ENCODE results near the gene FSTL5.

The FSTL5 gene

DNA sequence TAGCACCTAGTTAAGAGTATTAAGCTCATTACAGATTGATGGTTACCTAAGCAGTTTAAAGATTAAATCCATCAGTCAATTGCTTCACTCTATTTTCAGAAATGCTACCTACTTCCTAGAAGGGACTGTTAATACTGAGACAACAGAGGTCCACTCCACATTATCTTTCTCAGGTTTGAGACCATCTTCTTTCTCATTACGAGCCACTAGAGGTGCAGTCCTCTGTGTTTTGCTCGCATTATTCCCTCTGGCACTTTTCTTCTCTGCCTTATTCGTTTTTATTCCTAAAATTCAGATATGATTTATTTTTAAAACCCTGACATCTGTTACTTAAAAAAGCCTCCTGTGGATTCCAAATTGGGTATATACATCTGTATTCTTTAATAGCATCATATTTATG lies 459.1 kb downstream of the FSTL5 start:
- DNase-seq (no peak), ATAC-seq (replicated peaks) (no peak)
- Mint-ChIP-seq H3K4me1 (no peaks in the 10 kb centered on the region), H3K36me3 (no peaks in the 10 kb centered on the region), H3K9me3 (peaks cover 2 to 4% of the 10 kb centered on the region in 2 donors), H3K27me3 (no peaks in the 10 kb centered on the region), H3K4me3 (no peak overlapping the region), H3K27ac (no peak overlapping the region)

DNA sequence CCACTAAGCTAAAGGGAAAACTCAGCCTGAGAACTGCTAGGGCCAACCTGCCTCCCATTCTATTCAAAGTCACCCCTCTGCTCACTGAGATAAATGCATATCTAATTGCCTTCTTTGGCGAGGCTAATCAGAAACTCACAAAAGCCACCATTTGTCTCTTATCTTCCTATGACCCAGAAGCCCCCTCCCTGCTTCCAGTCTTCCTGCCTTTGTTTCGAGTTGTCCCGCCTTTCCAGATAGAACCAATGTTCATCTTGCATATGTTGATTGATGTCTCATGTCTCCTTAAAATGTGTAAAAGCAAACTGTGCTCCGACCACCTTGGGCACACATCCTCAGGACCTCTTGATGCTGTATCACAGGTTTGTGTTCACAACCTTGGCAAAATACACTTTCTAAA lies 459.8 kb downstream of the FSTL5 start:
- Mint-ChIP-seq H3K4me3 (no peak overlapping the region), H3K27ac (no peak overlapping the region), H3K9me3 (peaks cover 2 to 4% of the 10 kb centered on the region in 2 donors), H3K4me1 (no peaks in the 10 kb centered on the region), H3K36me3 (no peaks in the 10 kb centered on the region), H3K27me3 (no peaks in the 10 kb centered on the region)
- no peak for DNase-seq
- ATAC-seq (replicated peaks): no peak

DNA sequence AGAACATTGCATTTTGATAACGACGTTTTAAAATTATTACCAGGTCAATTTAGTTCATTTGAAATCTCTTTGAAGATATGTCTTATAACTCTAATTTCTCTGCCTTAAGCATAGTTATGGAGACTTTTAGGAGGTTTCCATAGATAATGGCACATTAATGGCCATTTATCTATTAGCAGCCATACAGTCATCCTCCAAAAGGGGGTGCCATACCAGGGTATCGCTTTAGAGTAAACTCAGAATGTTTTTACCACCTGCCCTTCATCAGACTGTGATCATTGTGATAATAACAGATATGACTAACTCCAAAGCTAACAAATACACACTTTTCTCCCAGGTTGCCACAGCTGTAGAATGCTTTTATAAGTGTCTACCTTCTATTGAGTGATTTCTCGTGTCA lies 461.5 kb downstream of the FSTL5 start:
- no peaks in the 10 kb centered on the region for H3K36me3 Mint-ChIP-seq
- ATAC-seq (replicated peaks) (no peak), DNase-seq (no peak)
- no peaks in the 10 kb centered on the region for H3K27me3 Mint-ChIP-seq
- no peak overlapping the region for H3K4me3 Mint-ChIP-seq
- H3K4me1 Mint-ChIP-seq: no peaks in the 10 kb centered on the region
- no peak overlapping the region for H3K27ac Mint-ChIP-seq
- H3K9me3 Mint-ChIP-seq: peaks cover 4 to 8% of the 10 kb centered on the region in 2 donors

DNA sequence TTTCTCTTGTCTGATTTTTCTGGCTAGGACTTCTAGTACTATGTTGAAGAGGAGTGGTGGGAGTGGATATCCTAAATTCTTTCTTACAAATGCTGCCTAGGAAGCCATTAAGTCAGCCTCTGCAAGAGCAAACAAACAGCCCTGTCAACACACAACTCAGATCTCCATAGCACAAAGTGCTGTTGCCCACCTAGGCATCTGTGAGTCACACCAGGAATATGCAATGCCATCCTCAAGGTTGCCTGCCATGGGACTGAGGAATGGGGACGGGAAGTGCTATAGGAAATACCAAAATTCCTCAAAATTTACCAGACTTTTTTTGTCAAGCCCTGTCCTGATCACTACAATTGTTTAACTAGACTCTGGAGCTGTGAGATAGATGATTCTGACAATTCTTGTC lies 466.9 kb downstream of the FSTL5 start:
- H3K27ac Mint-ChIP-seq: no peak overlapping the region

DNA sequence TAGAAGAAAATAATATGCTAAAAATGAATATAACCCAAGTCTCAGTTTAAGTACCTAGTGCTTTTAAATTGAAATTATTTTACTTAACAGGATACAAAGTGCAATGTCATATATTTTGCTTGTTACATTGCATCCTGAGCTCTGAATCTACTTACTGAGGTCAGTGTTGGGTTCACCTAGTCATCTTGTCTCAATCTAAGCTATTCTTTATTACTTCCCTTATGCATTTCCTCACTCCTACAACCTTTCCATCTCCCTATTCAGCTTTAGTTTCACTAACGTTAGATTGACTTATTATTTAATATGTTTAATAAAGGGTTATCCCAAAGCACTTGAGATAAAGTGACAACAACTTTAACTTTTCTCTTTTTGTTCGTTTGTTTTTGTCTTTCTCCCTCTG lies 483.7 kb downstream of the FSTL5 start:
- Mint-ChIP-seq H3K36me3 (no peaks in the 10 kb centered on the region), H3K9me3 (no peaks in the 10 kb centered on the region), H3K4me1 (no peaks in the 10 kb centered on the region), H3K27me3 (no peaks in the 10 kb centered on the region), H3K4me3 (no peak overlapping the region), H3K27ac (no peak overlapping the region)
- DNase-seq (no peak), ATAC-seq (replicated peaks) (no peak)

More for the DNA sequence above, 466.9 kb downstream of the FSTL5 start:
- no peak overlapping the region for H3K4me3 Mint-ChIP-seq
- DNase-seq: no peak
- no peak for ATAC-seq (replicated peaks)
- peaks cover 3 to 5% of the 10 kb centered on the region in 2 donors for H3K9me3 Mint-ChIP-seq
- H3K4me1 Mint-ChIP-seq: no peaks in the 10 kb centered on the region
- no peaks in the 10 kb centered on the region for H3K36me3 Mint-ChIP-seq
- H3K27me3 Mint-ChIP-seq: no peaks in the 10 kb centered on the region

DNA sequence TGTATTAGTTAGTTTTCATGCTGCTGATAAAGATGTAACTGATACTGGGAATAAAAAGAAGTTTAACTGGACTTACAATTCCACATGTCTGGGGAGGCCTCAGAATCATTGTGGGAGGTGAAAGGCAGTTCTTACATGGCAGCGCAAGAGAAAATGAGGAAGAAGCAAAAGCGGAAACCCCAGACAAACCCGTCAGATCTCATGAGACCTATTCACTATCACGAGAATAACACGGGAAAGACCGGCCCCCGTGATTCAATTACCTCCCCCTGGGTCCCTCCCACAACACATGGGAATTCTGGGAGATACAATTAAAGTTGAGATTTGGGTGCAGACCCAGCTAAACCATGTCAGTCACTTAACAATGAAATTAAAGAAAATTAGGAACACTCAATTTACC lies 499.1 kb downstream of the FSTL5 start:
- DNase-seq (no peak), ATAC-seq (replicated peaks) (no peak)
- no peak overlapping the region for H3K4me3 Mint-ChIP-seq
- H3K4me1 Mint-ChIP-seq: no peaks in the 10 kb centered on the region
- no peaks in the 10 kb centered on the region for H3K36me3 Mint-ChIP-seq
- no peaks in the 10 kb centered on the region for H3K27me3 Mint-ChIP-seq
- peaks cover 3% of the 10 kb centered on the region in 2 donors for H3K9me3 Mint-ChIP-seq
- no peak overlapping the region for H3K27ac Mint-ChIP-seq

DNA sequence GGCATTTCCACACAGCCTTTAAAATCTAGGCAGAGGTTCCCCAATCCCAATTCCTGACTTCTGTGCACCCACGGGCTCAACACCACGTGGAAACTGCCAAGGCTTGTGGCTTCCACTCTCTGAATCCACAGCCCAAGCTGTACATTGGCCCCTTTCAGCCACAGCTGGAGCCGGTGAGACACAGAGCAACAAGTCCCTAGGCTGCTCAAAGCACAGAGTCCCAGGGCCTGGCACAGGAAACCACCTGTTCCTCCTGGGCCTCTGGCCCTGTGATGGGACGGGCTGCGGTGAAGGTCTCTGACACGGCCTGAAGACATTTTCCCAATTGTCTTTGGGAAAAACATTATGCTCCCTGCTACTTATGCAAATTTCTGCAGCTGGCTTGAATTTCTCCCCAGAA lies 500.0 kb downstream of the FSTL5 start:
- no peaks in the 10 kb centered on the region for H3K27me3 Mint-ChIP-seq
- H3K9me3 Mint-ChIP-seq: peaks cover 3% of the 10 kb centered on the region in 2 donors
- DNase-seq (no peak), ATAC-seq (replicated peaks) (no peak)
- no peaks in the 10 kb centered on the region for H3K36me3 Mint-ChIP-seq
- H3K27ac Mint-ChIP-seq: no peak overlapping the region
- H3K4me3 Mint-ChIP-seq: no peak overlapping the region
- no peaks in the 10 kb centered on the region for H3K4me1 Mint-ChIP-seq

DNA sequence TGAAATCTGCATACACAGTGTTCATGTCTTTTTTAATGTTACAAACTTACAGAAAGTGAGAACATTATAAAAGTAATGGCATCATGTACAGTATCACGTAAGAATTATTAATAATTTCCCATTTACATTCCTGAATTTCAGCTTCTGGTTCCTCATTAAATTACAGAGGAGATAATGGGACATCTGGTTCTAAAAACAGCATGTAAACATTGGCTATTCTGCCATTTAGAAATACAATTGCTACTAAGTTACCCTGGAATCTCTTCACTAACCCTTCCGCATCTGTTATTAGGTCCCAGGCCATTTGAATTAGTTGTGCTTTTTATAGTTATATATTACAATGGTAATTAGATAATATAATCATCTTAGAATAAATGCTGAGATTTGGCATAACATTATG lies 505.1 kb downstream of the FSTL5 start:
- Mint-ChIP-seq H3K27me3 (no peaks in the 10 kb centered on the region), H3K4me3 (no peak overlapping the region)
- no peak for DNase-seq

DNA sequence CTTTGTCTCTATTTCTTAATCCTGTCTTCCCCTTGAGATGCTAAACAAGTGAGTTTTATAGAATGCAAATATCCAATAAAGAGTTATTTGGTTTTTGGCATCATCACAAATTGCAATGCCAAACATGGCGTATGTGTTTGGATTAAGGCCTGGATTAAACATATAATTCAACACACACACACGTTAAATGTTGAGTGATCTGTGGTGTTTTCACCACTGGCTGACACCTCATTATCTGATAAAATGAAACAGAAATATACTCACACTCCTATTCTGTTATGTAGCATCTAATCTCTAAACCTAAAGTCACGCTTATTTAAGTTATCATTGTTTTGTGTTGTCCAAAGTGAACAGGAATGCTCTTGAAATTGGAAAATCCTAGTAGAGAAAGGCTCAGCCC lies 506.2 kb downstream of the FSTL5 start:
- ATAC-seq (replicated peaks) (no peak), DNase-seq (no peak)
- H3K4me3 Mint-ChIP-seq: no peak overlapping the region
- H3K36me3 Mint-ChIP-seq: no peaks in the 10 kb centered on the region
- no peaks in the 10 kb centered on the region for H3K4me1 Mint-ChIP-seq
- H3K27me3 Mint-ChIP-seq: no peaks in the 10 kb centered on the region
- H3K9me3 Mint-ChIP-seq: peaks cover 2 to 3% of the 10 kb centered on the region in 2 donors
- H3K27ac Mint-ChIP-seq: no peak overlapping the region

More for the DNA sequence above, 505.1 kb downstream of the FSTL5 start:
- no peak for ATAC-seq (replicated peaks)
- Mint-ChIP-seq H3K27ac (no peak overlapping the region), H3K36me3 (no peaks in the 10 kb centered on the region), H3K9me3 (peaks cover 2 to 3% of the 10 kb centered on the region in 2 donors), H3K4me1 (no peaks in the 10 kb centered on the region)

DNA sequence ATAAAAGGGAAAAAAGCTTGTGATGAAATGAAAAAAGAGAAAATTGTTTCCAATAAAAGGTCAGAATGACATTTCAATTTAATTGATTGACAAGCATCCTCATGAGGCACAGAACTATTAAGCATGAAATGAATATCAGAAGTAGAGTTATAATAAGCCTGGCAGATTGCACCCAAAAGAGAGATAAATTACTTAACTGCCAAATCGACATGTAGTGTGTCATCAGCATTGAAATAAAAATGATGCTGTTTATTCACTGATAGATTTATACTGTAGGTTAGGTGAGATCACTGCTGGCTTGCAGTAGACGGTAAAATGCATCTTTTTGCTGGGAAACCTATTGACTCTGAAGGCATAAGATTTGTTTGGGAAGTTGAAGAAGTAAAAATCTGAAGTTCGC lies 507.2 kb downstream of the FSTL5 start:
- Mint-ChIP-seq H3K27ac (no peak overlapping the region), H3K4me3 (no peak overlapping the region), H3K4me1 (no peaks in the 10 kb centered on the region), H3K36me3 (no peaks in the 10 kb centered on the region), H3K9me3 (peaks cover 2 to 3% of the 10 kb centered on the region in 2 donors), H3K27me3 (no peaks in the 10 kb centered on the region)
- ATAC-seq (replicated peaks): no peak
- no peak for DNase-seq

DNA sequence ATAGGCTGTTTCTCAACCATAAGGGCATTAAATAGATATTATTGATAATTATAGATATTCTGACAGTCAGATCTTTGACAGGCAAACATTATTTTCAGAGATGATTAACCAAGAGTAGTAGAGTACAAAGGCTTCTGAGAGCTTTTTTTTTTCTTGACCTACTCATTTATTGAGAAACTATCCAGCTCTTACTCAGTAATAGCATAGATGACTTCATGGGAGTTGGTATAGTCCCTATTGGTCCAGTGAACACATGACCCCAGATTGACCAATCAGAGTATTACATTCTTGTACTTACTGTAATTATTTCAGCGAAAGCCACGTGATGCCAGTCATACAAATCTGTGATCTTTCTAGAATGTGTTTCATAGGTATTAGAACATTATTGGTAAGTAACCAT lies 508.7 kb downstream of the FSTL5 start:
- H3K4me3 Mint-ChIP-seq: no peak overlapping the region
- H3K27me3 Mint-ChIP-seq: no peaks in the 10 kb centered on the region
- no peaks in the 10 kb centered on the region for H3K9me3 Mint-ChIP-seq

DNA sequence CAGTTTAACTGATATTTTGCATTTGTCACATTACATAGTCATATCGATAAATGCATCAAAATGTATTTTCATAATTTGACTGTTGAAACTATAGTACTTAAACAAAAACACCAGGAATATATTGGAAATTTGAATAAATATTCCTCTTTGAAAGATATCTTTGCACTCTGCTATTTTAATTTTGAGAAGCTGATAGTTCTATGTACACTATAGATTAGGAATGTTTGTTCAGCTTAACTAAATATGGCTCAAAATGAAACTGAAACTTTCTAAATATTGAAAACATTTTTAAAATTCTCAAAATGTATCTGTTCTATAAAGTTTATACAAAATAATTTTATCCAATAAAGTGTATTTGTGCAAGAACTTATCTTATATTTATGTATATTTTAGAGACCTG lies 510.1 kb downstream of the FSTL5 start:
- Mint-ChIP-seq H3K4me1 (peaks cover 0 to 6% of the 10 kb centered on the region in 2 donors), H3K4me3 (no peak overlapping the region), H3K36me3 (no peaks in the 10 kb centered on the region)

More for the DNA sequence above, 508.7 kb downstream of the FSTL5 start:
- peaks cover 0 to 6% of the 10 kb centered on the region in 2 donors for H3K4me1 Mint-ChIP-seq
- DNase-seq (no peak), ATAC-seq (replicated peaks) (peak in 1 of 2 donors; percentile 31)
- H3K36me3 Mint-ChIP-seq: no peaks in the 10 kb centered on the region
- H3K27ac Mint-ChIP-seq: no peak overlapping the region

DNA sequence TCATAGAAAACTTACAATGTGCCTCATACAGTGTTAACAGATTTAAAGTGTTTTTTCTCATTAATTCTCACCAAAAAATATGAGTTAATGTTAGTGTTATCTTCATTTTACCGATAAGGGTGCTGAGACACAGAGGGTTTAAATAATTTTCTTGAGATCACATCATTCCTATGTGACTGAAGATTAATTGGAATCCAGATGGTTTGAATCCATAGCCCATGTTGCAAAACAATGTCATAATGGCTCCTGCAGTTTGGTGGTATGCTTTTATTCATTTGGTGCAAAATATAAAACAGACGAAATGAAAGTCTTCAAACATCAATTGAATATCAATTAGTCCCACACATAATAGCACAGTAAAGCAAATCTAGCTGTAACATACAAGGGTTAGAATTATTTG lies 512.2 kb downstream of the FSTL5 start:
- ATAC-seq (replicated peaks): no peak
- no peaks in the 10 kb centered on the region for H3K27me3 Mint-ChIP-seq
- peaks cover 0 to 6% of the 10 kb centered on the region in 2 donors for H3K4me1 Mint-ChIP-seq
- H3K9me3 Mint-ChIP-seq: peaks cover 0 to 2% of the 10 kb centered on the region in 2 donors
- no peak overlapping the region for H3K4me3 Mint-ChIP-seq
- DNase-seq: no peak
- no peaks in the 10 kb centered on the region for H3K36me3 Mint-ChIP-seq
- no peak overlapping the region for H3K27ac Mint-ChIP-seq

More for the DNA sequence above, 510.1 kb downstream of the FSTL5 start:
- H3K27me3 Mint-ChIP-seq: no peaks in the 10 kb centered on the region
- DNase-seq (no peak), ATAC-seq (replicated peaks) (no peak)
- H3K9me3 Mint-ChIP-seq: no peaks in the 10 kb centered on the region
- no peak overlapping the region for H3K27ac Mint-ChIP-seq

DNA sequence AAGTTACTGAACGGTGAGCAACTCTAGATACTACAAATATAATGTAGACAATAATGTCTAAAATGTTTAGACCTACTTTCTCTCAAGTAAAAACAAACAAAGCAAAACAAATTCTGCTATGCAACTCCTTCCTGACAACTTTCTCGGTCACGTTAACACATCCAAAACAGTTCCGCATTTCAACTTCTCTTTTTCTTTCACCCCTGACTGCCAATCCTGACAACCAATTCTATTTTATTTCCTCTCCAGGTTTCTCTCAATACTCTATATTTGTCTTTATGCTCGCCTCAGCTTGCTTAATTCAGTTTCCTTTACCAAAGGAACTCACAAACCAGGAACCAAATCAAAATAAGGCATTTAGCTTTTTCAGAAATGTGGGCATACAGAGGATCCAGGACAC lies 513.0 kb downstream of the FSTL5 start:
- ATAC-seq (replicated peaks) (peak in 1 of 2 donors; percentile 55), DNase-seq (no peak)
- H3K36me3 Mint-ChIP-seq: no peaks in the 10 kb centered on the region
- H3K9me3 Mint-ChIP-seq: peaks cover 0 to 2% of the 10 kb centered on the region in 2 donors
- H3K4me1 Mint-ChIP-seq: peaks cover 0 to 6% of the 10 kb centered on the region in 2 donors
- no peak overlapping the region for H3K27ac Mint-ChIP-seq
- H3K27me3 Mint-ChIP-seq: no peaks in the 10 kb centered on the region
- H3K4me3 Mint-ChIP-seq: no peak overlapping the region

DNA sequence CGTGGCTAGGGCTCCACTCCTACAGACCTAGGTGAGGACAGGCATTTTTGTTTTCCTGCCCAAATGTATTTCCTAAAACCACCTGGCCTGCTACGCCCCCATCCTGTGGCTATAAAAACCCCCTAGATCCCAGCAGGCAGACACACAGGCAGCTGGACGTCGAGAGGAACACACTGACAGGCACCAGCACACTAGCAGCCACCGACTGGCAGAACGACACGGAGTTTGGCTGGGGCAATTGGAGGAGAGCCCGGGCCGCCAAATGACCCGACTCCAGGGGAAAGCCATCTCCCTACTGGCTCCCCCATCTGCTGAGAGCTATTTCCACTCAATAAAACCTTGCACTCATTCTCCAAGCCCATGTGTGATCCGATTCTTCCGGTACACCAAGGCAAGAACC lies 516.0 kb downstream of the FSTL5 start:
- ATAC-seq (replicated peaks) (no peak), DNase-seq (no peak)
- H3K9me3 Mint-ChIP-seq: peaks cover 0 to 2% of the 10 kb centered on the region in 2 donors
- H3K4me3 Mint-ChIP-seq: no peak overlapping the region
- H3K27ac Mint-ChIP-seq: no peak overlapping the region
- H3K36me3 Mint-ChIP-seq: no peaks in the 10 kb centered on the region
- H3K4me1 Mint-ChIP-seq: peaks cover 0 to 6% of the 10 kb centered on the region in 2 donors
- H3K27me3 Mint-ChIP-seq: no peaks in the 10 kb centered on the region

DNA sequence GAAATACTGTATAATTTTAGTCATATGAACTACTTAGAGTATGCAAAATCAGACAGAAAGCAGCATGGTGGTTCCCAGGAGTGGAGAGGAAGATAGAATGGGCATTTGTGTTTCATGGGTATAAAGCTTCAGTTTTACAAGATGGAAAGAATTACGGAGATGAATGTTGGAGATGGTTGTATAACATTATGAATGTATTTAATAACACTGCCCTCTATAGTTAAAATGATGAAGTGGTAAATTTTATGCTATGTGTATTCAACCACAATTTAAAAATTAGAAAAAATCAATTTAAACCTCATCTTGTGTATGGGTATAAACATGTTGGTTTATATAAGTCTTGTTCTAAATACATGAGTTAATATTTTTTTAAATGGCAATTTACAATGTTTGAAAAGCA lies 521.1 kb downstream of the FSTL5 start:
- Mint-ChIP-seq H3K27me3 (no peaks in the 10 kb centered on the region), H3K4me1 (no peaks in the 10 kb centered on the region), H3K4me3 (no peak overlapping the region), H3K36me3 (no peaks in the 10 kb centered on the region), H3K27ac (no peak overlapping the region), H3K9me3 (peaks cover 0 to 3% of the 10 kb centered on the region in 2 donors)
- ATAC-seq (replicated peaks) (no peak), DNase-seq (no peak)
